SK-N-SH treated with all-trans-retinoic acid at 6 μM for 48 hours (cell line): ENCODE data around the gene RESP18.

Experiments
- CREB5 ChIP-seq: fragments of 250-450 bp; sonication (Bioruptor Pico); IDR thresholded peaks from 2 replicates; pipeline ENCODE4 v1.5.1; 2020; ENCODE audit warnings: low read depth, mild to moderate bottlenecking, moderate library complexity
- CSDC2 ChIP-seq: fragments of 250-450 bp; sonication (Bioruptor Pico); IDR thresholded peaks from 2 replicates; pipeline ENCODE4 v1.5.0; 2020; ENCODE audit warnings: mild to moderate bottlenecking, moderate library complexity
- POU6F1 ChIP-seq: fragments of 250-450 bp; sonication (Bioruptor Pico); IDR thresholded peaks from 2 replicates; pipeline ENCODE4 v1.8.0; 2021; ENCODE audit warnings: low read depth, mild to moderate bottlenecking, moderate library complexity, borderline replicate concordance
- ZFP30 ChIP-seq: fragments of 450-650 bp; formaldehyde crosslinking; IDR thresholded peaks from 2 replicates; pipeline ENCODE4 v1.5.0; 2022; ENCODE audit warnings: mild to moderate bottlenecking, moderate library complexity

- TF ChIP-seq CSDC2 (no peak), POU6F1 (CRISPR knock-in tag) (no peak), CREB5 (CRISPR knock-in tag) (no peak), ZFP30 (CRISPR knock-in tag) (no peak)
Observed at GRCh38 chr2:219331560-219332213, 857 bp downstream of the RESP18 start.
